Measurements from ENCODE around the gene SMARCD2.

DNA sequence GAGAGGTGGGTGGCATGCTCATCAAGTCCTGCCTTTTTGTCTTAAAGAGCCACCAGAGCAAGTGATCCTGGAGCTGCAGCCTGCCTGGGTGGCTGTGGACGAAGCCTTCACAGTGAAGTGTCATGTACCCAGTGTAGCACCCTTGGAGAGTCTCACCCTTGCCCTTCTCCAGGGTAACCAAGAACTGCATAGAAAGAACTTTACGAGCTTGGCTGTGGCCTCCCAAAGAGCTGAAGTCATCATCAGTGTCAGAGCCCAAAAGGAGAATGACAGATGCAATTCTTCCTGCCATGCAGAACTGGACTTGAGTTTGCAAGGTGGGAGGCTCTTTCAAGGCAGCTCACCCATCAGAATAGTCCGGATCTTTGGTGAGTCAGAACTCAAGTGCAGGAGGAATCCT lies 16.8 kb upstream of the SMARCD2 start:
- TF ChIP-seq, protein P1, sequence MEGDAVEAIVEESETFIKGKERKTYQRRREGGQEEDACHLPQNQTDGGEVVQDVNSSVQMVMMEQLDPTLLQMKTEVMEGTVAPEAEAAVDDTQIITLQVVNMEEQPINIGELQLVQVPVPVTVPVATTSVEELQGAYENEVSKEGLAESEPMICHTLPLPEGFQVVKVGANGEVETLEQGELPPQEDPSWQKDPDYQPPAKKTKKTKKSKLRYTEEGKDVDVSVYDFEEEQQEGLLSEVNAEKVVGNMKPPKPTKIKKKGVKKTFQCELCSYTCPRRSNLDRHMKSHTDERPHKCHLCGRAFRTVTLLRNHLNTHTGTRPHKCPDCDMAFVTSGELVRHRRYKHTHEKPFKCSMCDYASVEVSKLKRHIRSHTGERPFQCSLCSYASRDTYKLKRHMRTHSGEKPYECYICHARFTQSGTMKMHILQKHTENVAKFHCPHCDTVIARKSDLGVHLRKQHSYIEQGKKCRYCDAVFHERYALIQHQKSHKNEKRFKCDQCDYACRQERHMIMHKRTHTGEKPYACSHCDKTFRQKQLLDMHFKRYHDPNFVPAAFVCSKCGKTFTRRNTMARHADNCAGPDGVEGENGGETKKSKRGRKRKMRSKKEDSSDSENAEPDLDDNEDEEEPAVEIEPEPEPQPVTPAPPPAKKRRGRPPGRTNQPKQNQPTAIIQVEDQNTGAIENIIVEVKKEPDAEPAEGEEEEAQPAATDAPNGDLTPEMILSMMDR (IDR thresholded peaks at IDR 0.05) = no peak
- TF ChIP-seq EP300 (IDR thresholded peaks at IDR 0.05) = no peak
- TF ChIP-seq POLR2AphosphoS5 (IDR thresholded peaks at IDR 0.05) = no peak

Data from suprapubic skin (tissue), 4 donors.